NK-92 (cell line): Measurements from ENCODE around the gene PPFIBP2.

Experiments
- DNase-seq: peaks from one replicate; lab custom pipeline; 2025; ENCODE audit not compliant: unreplicated experiment; lab: John Stamatoyannopoulos, UW

PPFIBP2 gene

DNA sequence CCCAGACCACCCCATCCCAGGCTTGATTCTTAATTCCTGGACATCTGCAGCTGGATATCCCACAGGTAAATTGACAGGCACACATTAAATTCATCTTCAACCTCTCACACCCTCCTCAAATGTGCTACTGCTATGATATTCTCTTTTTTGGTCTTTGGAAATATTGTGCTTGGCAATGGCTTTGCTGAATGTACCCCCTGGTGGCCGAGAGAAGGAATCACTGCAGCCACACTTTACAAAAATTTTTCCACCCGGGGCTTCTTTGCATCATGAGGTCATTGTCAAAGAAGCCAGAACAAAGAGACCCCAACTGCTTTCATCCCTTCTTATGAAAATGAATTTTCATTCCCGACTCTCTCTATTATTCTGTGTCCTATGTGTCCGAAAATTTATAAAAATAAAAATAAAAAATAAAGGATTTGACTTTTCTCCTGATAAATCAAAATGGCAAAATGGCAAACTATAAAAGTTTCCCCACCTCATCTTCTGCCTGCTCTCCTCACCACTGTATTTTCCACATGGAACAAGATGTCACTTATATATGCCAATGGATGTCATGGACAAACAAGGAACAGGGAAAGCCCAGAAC lies 174.5 kb downstream of the PPFIBP2 start:
- DNase-seq = no peak

DNA sequence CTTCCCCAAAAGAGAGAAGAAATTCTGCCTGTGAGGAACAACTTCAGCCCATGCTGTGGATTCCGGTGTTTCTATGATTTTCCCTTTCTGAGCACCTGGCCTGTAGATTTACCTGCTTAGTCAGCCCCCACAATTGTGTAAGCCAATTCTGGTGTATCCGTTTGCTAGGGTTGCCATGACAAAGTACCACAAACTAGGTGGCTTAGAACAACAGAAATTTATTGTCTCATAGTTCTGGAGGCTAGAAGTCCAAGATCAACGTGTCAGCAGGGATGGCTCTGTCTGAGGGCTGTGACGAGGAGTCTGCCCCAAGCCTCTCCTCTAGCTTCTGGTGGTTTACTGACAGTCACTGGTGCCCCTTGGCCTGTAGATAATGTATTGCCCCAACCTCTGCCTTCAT lies 175.4 kb downstream of the PPFIBP2 start:
- DNase-seq = no peak

DNA sequence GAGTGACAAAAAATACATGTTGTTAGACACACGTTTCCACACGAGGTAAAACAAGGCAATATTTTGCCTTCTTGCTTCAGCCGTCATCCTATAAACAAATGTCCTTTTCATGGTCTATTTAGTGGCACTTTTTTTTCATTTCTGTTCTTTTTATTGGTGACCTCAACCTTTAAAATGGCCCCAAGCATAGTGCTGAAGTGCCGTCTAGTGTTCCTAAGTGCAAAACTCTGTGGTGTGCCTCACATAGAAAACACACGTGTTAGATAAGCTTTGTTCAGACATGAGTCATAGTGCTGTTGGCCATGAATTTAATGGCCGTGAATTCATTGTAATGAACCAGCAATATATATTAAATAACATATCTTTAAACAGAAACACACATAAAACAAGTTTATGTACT lies 176.8 kb downstream of the PPFIBP2 start:
- DNase-seq = no peak

DNA sequence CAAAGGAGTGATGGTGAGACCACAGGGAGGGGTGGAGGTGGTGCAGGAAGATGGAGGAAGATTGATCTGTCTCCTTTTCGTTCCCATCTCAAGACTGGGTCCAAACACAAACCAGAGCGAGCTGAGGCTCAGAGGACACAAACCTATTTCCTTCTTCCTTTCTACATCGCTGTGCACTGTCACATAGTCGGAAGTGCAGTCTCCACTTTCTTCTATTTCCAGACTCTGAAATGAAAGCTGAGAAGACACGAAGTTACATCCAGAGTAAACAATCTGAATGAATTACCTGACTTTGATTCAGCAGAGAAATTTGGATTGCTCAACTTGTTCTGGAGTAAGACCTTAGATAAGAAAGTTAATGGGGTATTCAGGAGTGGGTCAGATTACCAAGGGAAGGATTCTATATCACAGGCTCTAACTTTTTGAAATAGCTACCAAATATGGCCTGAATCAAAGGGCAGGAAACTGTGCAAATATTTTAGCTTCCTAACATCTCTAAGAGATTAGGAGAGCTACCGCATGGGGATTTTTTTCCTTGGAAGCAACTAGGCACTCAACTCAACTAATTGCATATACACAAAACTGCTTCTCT lies 178.1 kb downstream of the PPFIBP2 start:
- DNase-seq = no peak

DNA sequence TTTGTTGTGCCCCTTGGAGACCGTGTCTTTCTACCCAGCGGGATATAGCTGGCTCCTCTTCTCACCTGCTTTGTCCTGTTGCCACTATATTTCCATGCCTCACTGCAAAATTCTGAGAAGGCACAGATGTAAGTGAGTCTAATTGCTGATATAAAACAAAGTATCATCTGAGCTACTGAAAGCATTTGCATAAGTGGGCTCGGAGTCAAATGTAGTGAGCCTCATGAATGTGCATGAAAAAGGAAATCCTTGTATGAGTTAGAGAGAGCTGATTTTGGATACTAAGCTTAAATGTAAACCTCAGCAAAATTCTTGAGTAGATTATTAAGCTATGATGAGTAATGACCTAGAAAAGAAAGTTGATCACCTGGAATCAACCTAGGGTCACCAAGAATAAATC lies 178.6 kb downstream of the PPFIBP2 start:
- DNase-seq = no peak

DNA sequence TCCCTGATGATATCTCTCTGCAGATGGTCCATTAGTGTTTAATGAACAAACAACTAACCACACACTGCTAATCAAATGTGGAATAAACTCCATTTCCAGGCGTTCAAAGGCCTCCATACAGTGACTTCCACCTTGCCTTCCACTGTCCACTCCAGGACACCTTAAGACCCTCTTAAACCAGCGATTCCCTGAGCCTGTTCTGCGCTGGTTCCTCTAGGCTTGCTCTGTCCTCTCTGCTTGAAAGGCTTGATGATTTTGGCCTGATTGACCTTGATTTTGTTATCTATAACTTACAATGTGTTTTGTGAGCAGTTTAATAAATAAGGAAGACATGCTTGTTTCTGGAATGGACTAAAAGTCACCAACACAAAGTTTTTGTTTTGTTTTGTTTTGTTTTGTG lies 180.4 kb downstream of the PPFIBP2 start:
- no peak for DNase-seq

DNA sequence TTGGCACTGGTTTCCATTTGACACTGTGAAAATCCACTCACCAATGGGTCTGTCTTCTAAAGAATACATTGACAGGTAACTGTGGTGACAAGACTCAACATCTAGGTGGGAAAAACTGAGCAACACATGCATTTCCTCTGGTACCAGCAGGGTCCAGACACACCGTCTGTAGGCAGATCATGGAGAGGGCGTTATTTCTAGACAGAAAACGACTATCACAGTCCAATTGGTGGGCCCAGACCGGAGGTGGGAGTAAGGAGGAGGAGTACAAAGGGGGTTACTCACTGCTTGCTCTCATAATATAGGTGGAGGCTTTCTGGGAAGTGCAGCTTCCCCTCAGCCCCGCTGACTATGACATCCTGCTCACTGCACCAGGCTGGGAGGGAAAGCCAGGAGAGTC lies 182.6 kb downstream of the PPFIBP2 start:
- DNase-seq = no peak
